Nephron (organoid): ENCODE data around the gene MRPL48.

Source experiments
- H3K27ac Mint-ChIP-seq, 3 experiments: 2 replicates each; pipeline ENCODE4 v1.8.0; 2020; ENCODE audit warnings: mixed read lengths in 3 of 3, mild to moderate bottlenecking in 2 of 3, moderate library complexity in 1 of 3
- H3K27me3 Mint-ChIP-seq: 2 replicates; pipeline ENCODE4 v1.8.0; 2021; ENCODE audit warnings: low read depth, mild to moderate bottlenecking, moderate library complexity, mixed read lengths
- H3K36me3 Mint-ChIP-seq: 2 replicates; pipeline ENCODE4 v1.8.0; 2020; ENCODE audit warnings: low read depth, mixed read lengths
- H3K4me1 Mint-ChIP-seq: 2 replicates; pipeline ENCODE4 v1.8.0; 2020; ENCODE audit warnings: mixed read lengths
- H3K4me3 Mint-ChIP-seq, 3 experiments: 2 replicates each; pipeline ENCODE4 v1.8.0; 2020; ENCODE audit warnings: mild to moderate bottlenecking in 3 of 3, mixed read lengths in 3 of 3, moderate library complexity in 2 of 3
- H3K9me3 Mint-ChIP-seq: 2 replicates; pipeline ENCODE4 v1.8.0; 2020; ENCODE audit warnings: mixed read lengths
- CTCF ChIP-seq, 3 experiments: fragments of 200-600 bp; sonication (generic); IDR thresholded peaks; one replicate each; pipeline ENCODE4 v1.5.0; 2021; ENCODE audit warnings: antibody characterized with exemption in 3 of 3; ENCODE audit not compliant: unreplicated experiment in 3 of 3

Gene MRPL48

DNA sequence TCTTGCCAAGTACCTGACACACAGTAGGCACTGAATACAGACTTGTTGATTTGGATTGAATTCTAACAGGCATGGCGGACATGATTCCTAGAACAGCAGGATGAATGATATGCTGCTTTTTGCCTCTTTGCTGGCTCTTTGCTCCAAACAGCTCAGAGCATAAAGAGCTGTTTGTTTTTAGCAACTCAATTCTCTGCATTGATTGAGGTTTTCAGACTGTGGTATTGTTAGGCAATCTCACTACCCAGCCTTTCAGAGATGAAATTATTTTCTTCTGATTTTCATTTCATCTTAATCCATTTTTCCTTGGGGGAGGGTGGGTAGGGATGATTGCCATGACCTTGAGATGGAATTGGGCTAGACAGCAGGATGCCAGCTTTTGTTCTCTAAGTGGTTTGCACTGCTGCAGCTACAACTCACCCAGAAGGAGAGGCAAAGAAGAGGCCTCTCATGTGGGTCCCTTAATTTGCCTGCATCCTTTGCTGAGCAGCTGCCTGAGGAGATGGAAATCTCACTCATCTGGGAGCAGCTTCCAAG, 68.4 kb downstream of the MRPL48 start:
- no peak overlapping the region for H3K4me3 Mint-ChIP-seq
- no peak for TF ChIP-seq CTCF (IDR thresholded peaks at IDR 0.05; ENCODE audit: unreplicated experiment in 3 of 3)
- no peak overlapping the region for H3K27ac Mint-ChIP-seq
- H3K4me1 Mint-ChIP-seq = no peaks in the 10 kb centered on the region
- no peaks in the 10 kb centered on the region for H3K27me3 Mint-ChIP-seq
- no peaks in the 10 kb centered on the region for H3K9me3 Mint-ChIP-seq
- H3K36me3 Mint-ChIP-seq = peaks cover 31% of the 10 kb centered on the region

DNA sequence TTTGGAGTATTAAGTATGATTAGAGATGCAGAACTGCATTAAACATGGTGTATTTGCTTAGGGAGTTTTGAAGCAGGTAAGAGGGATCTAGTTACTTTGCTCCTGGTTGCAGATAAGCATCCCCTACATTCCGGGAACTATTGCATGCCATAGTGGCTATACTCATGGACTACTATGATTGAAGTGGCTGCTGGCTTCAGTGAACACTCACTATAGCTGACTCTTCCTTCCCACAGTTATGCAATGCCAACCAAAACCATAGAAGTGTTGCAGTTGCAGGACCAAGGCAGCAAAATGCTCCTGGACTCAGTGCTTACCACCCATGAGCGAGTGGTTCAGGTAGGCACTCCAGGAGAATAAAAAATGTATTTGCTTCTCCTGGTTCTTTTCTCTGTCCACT, 72.0 kb downstream of the MRPL48 start:
- no peaks in the 10 kb centered on the region for H3K27me3 Mint-ChIP-seq
- no peaks in the 10 kb centered on the region for H3K9me3 Mint-ChIP-seq
- TF ChIP-seq CTCF (IDR thresholded peaks at IDR 0.05; ENCODE audit: unreplicated experiment in 3 of 3) = no peak
- H3K4me1 Mint-ChIP-seq = peaks cover 6% of the 10 kb centered on the region
- H3K36me3 Mint-ChIP-seq = peaks cover 43% of the 10 kb centered on the region
- no peak overlapping the region for H3K4me3 Mint-ChIP-seq
- H3K27ac Mint-ChIP-seq = no peak overlapping the region

- Mint-ChIP-seq H3K4me3 (no peak overlapping the region), H3K36me3 (peaks cover 45% of the 10 kb centered on the region), H3K27ac (no peak overlapping the region), H3K9me3 (no peaks in the 10 kb centered on the region), H3K27me3 (no peaks in the 10 kb centered on the region), H3K4me1 (peaks cover 6% of the 10 kb centered on the region)
- TF ChIP-seq CTCF (IDR thresholded peaks at IDR 0.05; ENCODE audit: unreplicated experiment in 3 of 3) = no peak
Observed at GRCh38 chr11:73860202-73860601, 72.5 kb downstream of the MRPL48 start.

DNA sequence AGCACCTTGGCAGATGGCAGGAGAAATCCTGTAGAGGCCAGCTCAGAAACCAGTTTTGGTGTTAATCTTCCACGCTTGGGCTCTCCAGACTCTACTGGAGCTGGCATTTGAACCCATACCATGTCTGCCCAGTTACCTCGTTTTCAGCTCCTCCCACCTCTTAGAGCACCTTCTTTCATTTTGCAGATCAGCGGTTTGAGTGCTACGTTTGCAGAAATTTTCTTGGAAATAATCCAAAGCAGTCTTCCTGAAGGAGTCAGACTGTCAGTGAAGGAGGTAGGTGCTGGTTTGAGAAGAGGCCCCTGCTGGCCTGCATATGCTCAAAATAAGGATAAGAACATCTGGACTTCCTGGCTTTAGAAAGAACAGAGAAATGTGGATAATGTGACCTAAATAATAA, 75.3 kb downstream of the MRPL48 start:
- H3K9me3 Mint-ChIP-seq = no peaks in the 10 kb centered on the region
- H3K27ac Mint-ChIP-seq = peak overlapping the region; percentile 30 to 73 (median 70)
- peaks cover 51% of the 10 kb centered on the region for H3K36me3 Mint-ChIP-seq
- no peak for TF ChIP-seq CTCF (IDR thresholded peaks at IDR 0.05; ENCODE audit: unreplicated experiment in 3 of 3)
- no peaks in the 10 kb centered on the region for H3K27me3 Mint-ChIP-seq
- no peak overlapping the region for H3K4me3 Mint-ChIP-seq
- peaks cover 15% of the 10 kb centered on the region for H3K4me1 Mint-ChIP-seq

- peaks cover 38% of the 10 kb centered on the region for H3K36me3 Mint-ChIP-seq
- H3K27ac Mint-ChIP-seq = peak overlapping the region; percentile 51 to 79 (median 72)
- peaks cover 21% of the 10 kb centered on the region for H3K4me1 Mint-ChIP-seq
- TF ChIP-seq CTCF (IDR thresholded peaks at IDR 0.05; ENCODE audit: unreplicated experiment in 3 of 3) = no peak
- no peaks in the 10 kb centered on the region for H3K9me3 Mint-ChIP-seq
- no peak overlapping the region for H3K4me3 Mint-ChIP-seq
- no peaks in the 10 kb centered on the region for H3K27me3 Mint-ChIP-seq
Observed at GRCh38 chr11:73866095-73866579, 78.5 kb downstream of the MRPL48 start.

GRCh38 chr11:73866586-73866996, 78.9 kb downstream of the MRPL48 start:
- H3K36me3 Mint-ChIP-seq = peaks cover 38% of the 10 kb centered on the region
- no peaks in the 10 kb centered on the region for H3K27me3 Mint-ChIP-seq
- TF ChIP-seq CTCF (IDR thresholded peaks at IDR 0.05; ENCODE audit: unreplicated experiment in 3 of 3) = no peak
- H3K4me3 Mint-ChIP-seq = no peak overlapping the region
- H3K4me1 Mint-ChIP-seq = peaks cover 21% of the 10 kb centered on the region
- no peaks in the 10 kb centered on the region for H3K9me3 Mint-ChIP-seq
- H3K27ac Mint-ChIP-seq = peak overlapping the region; percentile 51 to 79 (median 72)
